AG04449 (cell line): ENCODE results near the gene CRX.
"Not testable (repeated sequence)": the region's sequence is repeated elsewhere in the genome, so short reads cannot be mapped to it uniquely, and the experiment has no call there.

ENCODE experiments used
- CTCF ChIA-PET: fragments of 350-600 bp; formaldehyde crosslinking; extraction: SDS; loops from one replicate; lab custom pipeline; 2021; ENCODE audit warnings: antibody characterized with exemption; lab: Yijun Ruan, JAX
- POLR2A ChIA-PET: fragments of 400-600, 350-600 bp; formaldehyde crosslinking; extraction: SDS; loops from one replicate; lab custom pipeline; 2020; ENCODE audit warnings: antibody characterized with exemption, inconsistent platforms; lab: Yijun Ruan, JAX
- DNase-seq: peaks from one replicate; pipeline ENCODE4 v3.0.0-alpha.2; 2010; ENCODE audit warnings: low read depth, low spot score
- H3K4me3 ChIP-seq: 2 replicates; pipeline ENCODE4 v1.5.1; 2011; ENCODE audit warnings: low read depth, mild to moderate bottlenecking, control low read depth, low read length
- CTCF ChIP-seq: IDR thresholded peaks from one replicate; pipeline ENCODE4 v1.5.1; 2011; ENCODE audit warnings: mild to moderate bottlenecking, moderate library complexity, low read length, control low read depth, inconsistent platforms; ENCODE audit not compliant: insufficient read depth; ENCODE audit errors: missing control alignments

Gene CRX

GRCh38 chr19:47821460-47822020 lies at the start of gene CRX:
CRX (plus strand) TSS chr19:47821937; CDS start chr19:47834444, 12,507 bp downstream.
- no peak for DNase-seq
- H3K4me3 ChIP-seq = no peak within 1 kb of the TSS
- CTCF ChIA-PET = no interaction called here
- TF ChIP-seq CTCF = no peak
- POLR2A ChIA-PET = no interaction called here

- H3K4me3 ChIP-seq = no peak overlapping the region
- DNase-seq = no peak
- ChIA-PET POLR2A (no interaction called here), CTCF (interaction anchor here (1.1 to 9.6 kb wide), 3 partner anchors 10 to 64 kb away, joined by 3 to 63 read pairs (median 12); no protein-coding TSS in a partner anchor)
- TF ChIP-seq CTCF = no peak
Observed at GRCh38 chr19:47776568-47776967, 45.2 kb upstream of the CRX start.

GRCh38 chr19:47777245-47778048 lies 44.3 kb upstream of the CRX start:
- peak overlapping the region; percentile 96 for H3K4me3 ChIP-seq
- DNase-seq = not testable (repeated sequence)
- ChIA-PET CTCF (interaction anchor here (2.8 to 9.6 kb wide), 2 partner anchors 11 to 13 kb away, joined by 12 to 63 read pairs; no protein-coding TSS in a partner anchor), POLR2A (interaction anchor here (0.6 to 1.0 kb wide), 3 partner anchors 12 to 337 kb away, joined by 3 to 4 read pairs (median 3); no protein-coding TSS in a partner anchor)

- no peak for TF ChIP-seq CTCF
- DNase-seq = no peak
- POLR2A ChIA-PET = interaction anchor here (0.6 to 1.0 kb wide), 3 partner anchors 13 to 337 kb away, joined by 3 to 4 read pairs (median 3); no protein-coding TSS in a partner anchor
- CTCF ChIA-PET = interaction anchor here (0.9 to 9.6 kb wide), 3 partner anchors 11 to 12 kb away, joined by 3 to 63 read pairs (median 12); no protein-coding TSS in a partner anchor
- peak within 1 kb of the TSS; percentile 96 for H3K4me3 ChIP-seq
Observed at GRCh38 chr19:47778049-47778953, 43.4 kb upstream of the CRX start, which contains the start of gene SELENOW. SELENOW (plus strand) TSS chr19:47778703; CDS start chr19:47778786, 83 bp downstream.

GRCh38 chr19:47778954-47779351 lies 42.8 kb upstream of the CRX start:
- ChIA-PET POLR2A (no interaction called here), CTCF (interaction anchor here (0.9 to 9.6 kb wide), 3 partner anchors 11 to 71 kb away, joined by 3 to 63 read pairs (median 4); no protein-coding TSS in a partner anchor)
- DNase-seq = no peak
- H3K4me3 ChIP-seq = peak overlapping the region; percentile 96
- no peak for TF ChIP-seq CTCF
